OCI-LY1 (cell line): ENCODE data around the gene FASN.

Experiments
- H2AFZ ChIP-seq: fragments of 200-600 bp; sonication (generic), shearing (Covaris generic); 2 replicates; pipeline ENCODE4 v1.6.0; 2014; ENCODE audit warnings: antibody characterized with exemption, mild to moderate bottlenecking, low read length
- H3F3A ChIP-seq: fragments of 200-600 bp; sonication (generic), shearing (Covaris generic); 2 replicates; pipeline ENCODE4 v1.6.0; 2014; ENCODE audit warnings: mild to moderate bottlenecking, antibody characterized with exemption, low read length, moderate library complexity; ENCODE audit not compliant: insufficient read depth
- H3K27ac ChIP-seq: fragments of 200-600 bp; sonication (generic); 2 replicates; pipeline ENCODE4 v1.5.1; 2014; ENCODE audit warnings: low read length, mixed run types, mild to moderate bottlenecking, low read depth; ENCODE audit not compliant: poor library complexity, severe bottlenecking
- H3K27me3 ChIP-seq: fragments of 200-600 bp; sonication (generic); 2 replicates; pipeline ENCODE4 v1.6.0; 2014; ENCODE audit warnings: antibody characterized with exemption, mild to moderate bottlenecking, low read length, moderate library complexity; ENCODE audit not compliant: insufficient read depth
- H3K36me3 ChIP-seq: fragments of 200-600 bp; sonication (generic); 2 replicates; pipeline ENCODE4 v1.6.1; 2014; ENCODE audit warnings: mild to moderate bottlenecking, antibody characterized with exemption, low read length, moderate library complexity, mixed read lengths; ENCODE audit not compliant: insufficient read depth
- H3K4me1 ChIP-seq: fragments of 200-600 bp; sonication (generic); 2 replicates; pipeline ENCODE4 v1.5.1; 2014; ENCODE audit warnings: mild to moderate bottlenecking, low read length, moderate library complexity; ENCODE audit not compliant: insufficient read depth, severe bottlenecking
- H3K4me2 ChIP-seq: fragments of 200-600 bp; sonication (generic), shearing (Covaris generic); 2 replicates; pipeline ENCODE4 v1.6.1; 2014; ENCODE audit warnings: low read length
- H3K4me3 ChIP-seq: fragments of 200-600 bp; sonication (generic); 2 replicates; pipeline ENCODE4 v1.5.1; 2014; ENCODE audit warnings: low read length, low read depth, mild to moderate bottlenecking, mixed read lengths; ENCODE audit not compliant: poor library complexity, severe bottlenecking
- H3K79me2 ChIP-seq: fragments of 200-600 bp; shearing (Covaris generic); 2 replicates; pipeline ENCODE4 v1.6.1; 2016; ENCODE audit warnings: mixed run types, low read length, mixed read lengths; ENCODE audit not compliant: insufficient read depth
- H3K9ac ChIP-seq: fragments of 200-600 bp; sonication (generic), shearing (Covaris generic); 2 replicates; pipeline ENCODE4 v1.6.1; 2014; ENCODE audit warnings: mild to moderate bottlenecking, low read length, mixed read lengths
- H3K9me2 ChIP-seq: fragments of 200-600 bp; sonication (generic), shearing (Covaris generic); 2 replicates; pipeline ENCODE4 v1.6.1; 2014; ENCODE audit warnings: low read depth, mild to moderate bottlenecking, low read length, mixed read lengths
- H3K9me3 ChIP-seq: fragments of 200-600 bp; shearing (Covaris generic); 2 replicates; pipeline ENCODE4 v1.6.1; 2014; ENCODE audit warnings: low read length, mixed read lengths
- H4K20me1 ChIP-seq: fragments of 200-600 bp; sonication (generic), shearing (Covaris generic); 2 replicates; pipeline ENCODE4 v1.6.0; 2016; ENCODE audit warnings: mild to moderate bottlenecking, low read length; ENCODE audit not compliant: insufficient read depth
- EZH2 ChIP-seq: fragments of 200-600 bp; sonication (generic), shearing (Covaris generic); IDR thresholded peaks from 2 replicates; pipeline ENCODE4 v1.8.0; 2017; ENCODE audit warnings: borderline replicate concordance, mixed run types, mild to moderate bottlenecking, antibody characterized with exemption, low read length, moderate library complexity, mixed read lengths
- TF ChIP-seq, protein P1 (sequence below): fragments of 200-600 bp; sonication (generic), shearing (Covaris generic); IDR thresholded peaks from 2 replicates; pipeline ENCODE4 v1.5.1; 2017; ENCODE audit warnings: mild to moderate bottlenecking, antibody characterized with exemption, low read length, moderate library complexity, mixed read lengths

The FASN gene

DNA sequence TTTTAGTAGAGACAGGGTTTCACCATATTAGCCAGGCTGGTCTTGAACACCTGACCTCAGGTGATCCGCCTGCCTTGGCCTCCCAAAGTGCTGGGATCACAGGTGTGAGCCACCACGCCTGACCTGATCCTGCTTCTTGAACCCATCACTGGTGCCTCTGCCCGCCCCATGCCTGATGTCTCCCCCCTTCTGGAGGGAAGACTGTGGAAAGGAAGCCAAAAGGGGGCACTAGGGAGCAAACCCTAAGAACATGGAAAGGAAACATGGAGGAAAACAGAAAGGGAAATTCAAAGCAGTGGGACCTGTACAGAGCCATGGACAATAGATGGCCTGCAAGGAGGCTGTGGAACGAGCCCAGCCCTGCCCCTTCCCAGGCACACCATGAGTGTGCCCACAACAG is 31.1 kb upstream of the FASN start:
- Histone ChIP-seq H3K27ac (no peak overlapping the region), H3K4me3 (no peak overlapping the region), H3K27me3 (no peaks in the 10 kb centered on the region; the same call in 1 of the 2 replicates), H3F3A (no peaks in the 10 kb centered on the region), H3K36me3 (no peaks in the 10 kb centered on the region), H3K9me2 (no peaks in the 10 kb centered on the region), H3K4me1 (peaks cover 4% of the 10 kb centered on the region), H4K20me1 (no peaks in the 10 kb centered on the region), H3K9ac (no peak overlapping the region), H3K79me2 (no peaks in the 10 kb centered on the region), H3K4me2 (no peak overlapping the region), H3K9me3 (no peaks in the 10 kb centered on the region), H2AFZ (no peak overlapping the region)
- TF ChIP-seq, protein P1, sequence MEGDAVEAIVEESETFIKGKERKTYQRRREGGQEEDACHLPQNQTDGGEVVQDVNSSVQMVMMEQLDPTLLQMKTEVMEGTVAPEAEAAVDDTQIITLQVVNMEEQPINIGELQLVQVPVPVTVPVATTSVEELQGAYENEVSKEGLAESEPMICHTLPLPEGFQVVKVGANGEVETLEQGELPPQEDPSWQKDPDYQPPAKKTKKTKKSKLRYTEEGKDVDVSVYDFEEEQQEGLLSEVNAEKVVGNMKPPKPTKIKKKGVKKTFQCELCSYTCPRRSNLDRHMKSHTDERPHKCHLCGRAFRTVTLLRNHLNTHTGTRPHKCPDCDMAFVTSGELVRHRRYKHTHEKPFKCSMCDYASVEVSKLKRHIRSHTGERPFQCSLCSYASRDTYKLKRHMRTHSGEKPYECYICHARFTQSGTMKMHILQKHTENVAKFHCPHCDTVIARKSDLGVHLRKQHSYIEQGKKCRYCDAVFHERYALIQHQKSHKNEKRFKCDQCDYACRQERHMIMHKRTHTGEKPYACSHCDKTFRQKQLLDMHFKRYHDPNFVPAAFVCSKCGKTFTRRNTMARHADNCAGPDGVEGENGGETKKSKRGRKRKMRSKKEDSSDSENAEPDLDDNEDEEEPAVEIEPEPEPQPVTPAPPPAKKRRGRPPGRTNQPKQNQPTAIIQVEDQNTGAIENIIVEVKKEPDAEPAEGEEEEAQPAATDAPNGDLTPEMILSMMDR: peak; percentile 10; the same call in 1 of the 2 replicates
- TF ChIP-seq EZH2: no peak

DNA sequence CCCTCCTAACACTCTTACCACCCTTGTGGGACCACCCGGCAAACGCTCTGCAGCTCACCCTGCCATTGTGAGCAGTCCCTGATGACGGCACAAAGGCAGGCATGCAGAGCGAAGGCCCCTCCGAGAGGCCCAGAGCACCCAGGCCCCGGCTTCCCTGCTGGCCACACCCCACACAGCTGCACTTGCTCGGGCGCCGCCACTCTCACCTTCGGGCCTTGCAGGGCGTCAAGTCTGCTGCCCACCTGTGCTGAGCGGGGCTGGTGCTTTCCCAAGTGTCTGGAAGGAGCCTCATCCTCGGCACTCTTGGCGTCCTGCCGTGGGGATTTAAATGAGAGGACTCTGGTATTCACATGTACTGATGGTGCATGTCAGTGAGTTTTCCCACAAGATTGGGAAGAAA is 30.3 kb upstream of the FASN start:
- H3K4me1 ChIP-seq: peaks cover 4% of the 10 kb centered on the region
- no peaks in the 10 kb centered on the region for H4K20me1 ChIP-seq
- H3K36me3 ChIP-seq: no peaks in the 10 kb centered on the region
- no peaks in the 10 kb centered on the region for H3F3A ChIP-seq
- H3K9me2 ChIP-seq: no peaks in the 10 kb centered on the region
- TF ChIP-seq EZH2: no peak
- TF ChIP-seq, protein P1: no peak
- H3K9me3 ChIP-seq: no peaks in the 10 kb centered on the region
- H2AFZ ChIP-seq: no peak overlapping the region
- no peak overlapping the region for H3K27ac ChIP-seq
- H3K4me3 ChIP-seq: no peak overlapping the region
- H3K27me3 ChIP-seq: no peaks in the 10 kb centered on the region; the same call in 1 of the 2 replicates
- no peaks in the 10 kb centered on the region for H3K79me2 ChIP-seq
- H3K9ac ChIP-seq: no peak overlapping the region
- H3K4me2 ChIP-seq: no peak overlapping the region

DNA sequence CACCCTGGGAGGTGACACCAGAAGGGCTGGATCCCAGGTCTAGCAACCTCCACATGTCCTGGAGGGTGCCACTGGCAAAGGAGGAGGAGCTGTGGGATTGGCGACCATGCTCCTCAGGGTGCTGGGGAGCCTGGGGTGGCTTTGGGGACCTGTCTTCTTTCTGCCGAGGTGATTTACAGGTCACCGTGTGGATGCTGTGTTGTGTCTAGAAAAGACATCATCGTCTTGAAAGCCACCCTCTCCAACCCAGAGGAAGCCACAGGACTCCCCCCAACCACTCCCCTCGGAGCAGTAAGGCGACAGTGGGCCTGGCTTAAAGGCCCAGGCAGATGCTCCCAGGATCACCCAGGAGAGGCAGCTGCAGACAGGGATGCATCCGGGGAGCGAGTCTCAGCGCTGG is 29.7 kb upstream of the FASN start:
- Histone ChIP-seq H3K4me2 (no peak overlapping the region), H3K27me3 (no peaks in the 10 kb centered on the region; the same call in 1 of the 2 replicates)
- TF ChIP-seq EZH2: no peak
- TF ChIP-seq, protein P1: no peak

More for the DNA sequence above, 29.7 kb upstream of the FASN start:
- Histone ChIP-seq H3K79me2 (no peaks in the 10 kb centered on the region), H3F3A (no peaks in the 10 kb centered on the region), H3K27ac (no peak overlapping the region), H3K4me3 (no peak overlapping the region), H3K9ac (no peak overlapping the region), H2AFZ (no peak overlapping the region), H3K9me3 (no peaks in the 10 kb centered on the region), H3K9me2 (no peaks in the 10 kb centered on the region), H3K36me3 (no peaks in the 10 kb centered on the region; the same call in 1 of the 2 replicates), H3K4me1 (peaks cover 4% of the 10 kb centered on the region), H4K20me1 (no peaks in the 10 kb centered on the region)
